GM18507 (cell line): ENCODE measurements around the gene TRIP6.

Experiments
- DNase-seq: peaks from one replicate; pipeline ENCODE4 v3.0.0; 2011; ENCODE audit warnings: low read depth; ENCODE audit not compliant: insufficient read length; ENCODE audit errors: extremely low spot score
- FAIRE-seq: peaks from 2 replicates; lab custom pipeline; 2011; peaks lifted over from hg19 to GRCh38; lab: Jason Lieb, UNC

The TRIP6 gene, protein sequence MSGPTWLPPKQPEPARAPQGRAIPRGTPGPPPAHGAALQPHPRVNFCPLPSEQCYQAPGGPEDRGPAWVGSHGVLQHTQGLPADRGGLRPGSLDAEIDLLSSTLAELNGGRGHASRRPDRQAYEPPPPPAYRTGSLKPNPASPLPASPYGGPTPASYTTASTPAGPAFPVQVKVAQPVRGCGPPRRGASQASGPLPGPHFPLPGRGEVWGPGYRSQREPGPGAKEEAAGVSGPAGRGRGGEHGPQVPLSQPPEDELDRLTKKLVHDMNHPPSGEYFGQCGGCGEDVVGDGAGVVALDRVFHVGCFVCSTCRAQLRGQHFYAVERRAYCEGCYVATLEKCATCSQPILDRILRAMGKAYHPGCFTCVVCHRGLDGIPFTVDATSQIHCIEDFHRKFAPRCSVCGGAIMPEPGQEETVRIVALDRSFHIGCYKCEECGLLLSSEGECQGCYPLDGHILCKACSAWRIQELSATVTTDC

DNA sequence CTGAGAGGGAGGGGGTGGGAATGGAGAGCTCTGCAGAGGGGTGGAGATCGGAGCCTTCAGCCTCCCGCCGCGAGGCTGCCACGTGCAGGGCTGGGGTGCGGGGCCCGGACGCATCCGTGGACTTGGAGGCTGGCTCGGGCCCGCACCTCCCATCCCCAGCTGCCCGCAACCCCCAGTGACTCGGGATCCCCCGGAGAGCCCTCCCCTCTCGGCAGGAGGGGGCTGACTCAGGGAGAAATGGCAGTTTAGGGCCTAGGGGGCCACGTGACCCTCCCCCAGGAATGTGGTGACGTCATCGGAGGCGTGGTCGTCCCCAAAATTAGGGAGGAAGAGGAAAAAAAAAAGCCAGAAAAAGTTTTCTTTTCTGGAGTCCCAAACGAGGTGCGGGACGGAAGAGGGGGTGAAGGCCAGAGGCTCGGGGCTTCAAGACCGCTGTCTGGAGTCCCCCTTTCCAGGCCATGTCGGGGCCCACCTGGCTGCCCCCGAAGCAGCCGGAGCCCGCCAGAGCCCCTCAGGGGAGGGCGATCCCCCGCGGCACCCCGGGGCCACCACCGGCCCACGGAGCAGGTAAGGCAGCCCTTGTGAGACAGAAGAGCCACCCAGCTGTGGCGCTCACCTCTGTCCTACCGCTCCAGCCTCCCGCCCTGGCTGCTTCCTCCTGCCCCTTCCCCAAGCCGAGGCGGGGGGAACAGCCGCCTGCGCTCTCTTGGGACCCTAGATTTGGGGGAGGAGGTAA lies at the start of gene TRIP6:
TRIP6 (plus strand) TSS at position 348 of the 736 bp plus-strand sequence; CDS start at position 459, 111 bp downstream.
- FAIRE-seq (peak; percentile 38), DNase-seq (no peak)

DNA sequence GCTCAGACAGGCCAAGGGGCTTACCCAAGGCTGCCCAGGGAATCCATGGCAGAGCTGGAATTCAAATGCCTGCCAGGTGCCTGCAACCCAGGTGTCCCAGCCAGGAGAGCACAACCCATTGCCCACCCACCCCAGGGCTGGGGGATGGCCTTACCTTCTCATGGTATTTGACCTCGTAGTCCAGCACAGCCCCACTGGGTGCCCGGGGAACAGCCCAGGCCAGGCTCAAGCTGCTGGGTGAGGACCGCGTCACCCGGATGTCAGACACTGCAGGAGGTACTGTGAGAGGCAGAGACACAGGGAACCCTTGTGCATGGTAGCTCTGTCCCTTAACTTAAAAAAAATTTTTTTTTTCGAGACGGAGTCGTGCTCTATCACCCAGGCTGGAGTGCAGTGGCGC lies 48.8 kb upstream of the TRIP6 start:
- DNase-seq (no peak), FAIRE-seq (no peak)

DNA sequence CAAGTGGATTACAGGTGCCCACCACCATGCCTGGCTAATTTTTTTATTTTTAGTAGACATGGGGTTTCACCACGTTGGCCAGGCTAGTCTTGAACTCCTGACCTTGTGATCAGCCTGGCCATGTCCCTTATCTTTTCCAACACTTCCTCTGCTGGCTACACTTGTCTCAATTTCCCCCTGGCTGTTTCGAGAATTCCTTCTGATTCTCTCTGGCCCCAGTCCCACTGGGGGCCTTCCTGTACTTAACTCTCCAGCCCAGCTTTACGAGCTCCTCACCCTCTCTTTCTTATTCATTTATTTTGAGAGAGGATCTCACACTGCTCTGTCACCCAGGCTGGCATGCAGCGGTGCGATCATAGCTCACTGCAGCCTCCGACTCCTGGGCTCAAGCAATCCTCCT lies 48.4 kb upstream of the TRIP6 start:
- DNase-seq (no peak), FAIRE-seq (no peak)

DNA sequence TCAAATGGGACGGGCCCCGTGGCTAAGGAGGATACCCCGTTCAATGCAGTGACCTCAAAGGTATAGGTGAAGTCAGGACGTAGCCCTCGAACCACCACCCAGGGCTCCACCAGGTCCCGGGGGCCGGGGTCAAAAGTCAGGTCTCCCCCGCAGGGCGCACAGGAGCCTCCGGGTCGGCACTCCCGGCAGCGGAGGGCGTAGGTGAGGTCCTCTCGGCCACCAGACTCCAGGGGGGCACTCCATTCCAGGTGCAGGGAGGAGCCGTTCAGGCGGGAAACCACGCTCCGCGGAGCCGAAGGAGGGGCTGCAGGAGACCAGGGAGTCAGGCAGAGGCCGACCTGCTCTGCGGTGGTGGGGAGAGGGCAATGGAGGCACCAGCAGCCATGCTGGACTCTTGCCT lies 47.6 kb upstream of the TRIP6 start:
- DNase-seq: no peak
- no peak for FAIRE-seq

DNA sequence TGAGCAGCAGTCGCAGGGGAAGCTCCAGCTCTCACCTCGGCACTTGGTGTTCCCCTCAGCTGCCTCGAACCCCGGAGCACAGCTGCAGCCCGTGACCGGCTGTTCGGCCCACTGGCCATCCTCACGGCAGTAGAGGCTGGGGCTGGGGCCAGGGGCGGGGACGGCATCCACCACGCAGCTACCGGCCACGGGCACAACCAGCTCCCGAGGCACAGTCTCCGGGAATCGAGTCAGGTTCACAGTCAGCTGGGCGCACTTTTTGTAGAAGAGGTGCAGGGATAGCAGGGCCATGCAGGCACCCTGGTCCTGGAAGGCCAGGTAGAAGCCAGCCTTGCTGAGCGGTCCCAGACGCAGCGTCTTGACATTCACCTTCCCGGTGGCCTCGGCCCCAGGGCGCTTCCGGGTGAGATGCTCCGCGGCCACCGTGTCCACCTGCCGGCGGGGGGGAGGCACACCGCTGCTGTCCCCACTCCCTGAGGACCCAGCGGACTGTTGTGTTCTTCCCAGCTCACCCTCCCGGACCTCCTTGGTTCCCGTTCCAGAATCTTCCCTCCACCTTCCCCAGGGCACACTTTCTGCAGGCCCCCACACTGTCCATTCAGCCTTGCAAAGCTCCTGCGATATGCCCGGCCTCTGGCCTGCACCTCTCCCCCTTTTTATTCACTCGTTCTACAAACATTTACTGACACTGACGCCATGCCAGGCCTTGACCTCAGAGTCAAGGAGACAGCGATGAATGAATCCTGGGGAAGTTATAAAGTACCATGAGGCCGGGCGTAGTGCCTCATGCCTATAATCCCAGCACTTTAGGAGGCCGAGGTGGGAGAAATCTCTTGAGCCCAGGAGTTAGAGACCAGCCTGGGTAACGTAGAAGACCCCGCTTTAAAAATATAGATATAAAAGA lies 44.7 kb upstream of the TRIP6 start:
- DNase-seq (no peak), FAIRE-seq (no peak)

DNA sequence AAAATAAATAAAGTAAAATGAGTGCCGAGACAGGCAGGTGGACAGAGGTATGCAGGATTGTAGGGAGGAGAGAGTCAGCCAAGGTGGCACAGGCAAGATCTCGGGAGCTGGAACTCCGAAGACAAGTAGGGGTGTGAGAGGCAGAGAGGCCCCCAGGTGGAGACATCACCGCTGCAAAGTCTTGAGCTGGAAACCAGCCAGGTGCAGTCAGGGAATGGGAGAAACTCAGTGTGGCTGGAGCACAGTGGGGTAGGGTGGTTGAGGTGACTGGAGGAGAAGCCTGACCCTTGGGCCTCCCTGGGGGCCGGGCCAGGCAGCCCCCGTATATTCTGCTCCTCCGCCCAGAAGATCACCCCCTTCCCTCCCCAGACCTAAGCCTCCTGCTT lies 44.1 kb upstream of the TRIP6 start:
- no peak for DNase-seq
- no peak for FAIRE-seq

DNA sequence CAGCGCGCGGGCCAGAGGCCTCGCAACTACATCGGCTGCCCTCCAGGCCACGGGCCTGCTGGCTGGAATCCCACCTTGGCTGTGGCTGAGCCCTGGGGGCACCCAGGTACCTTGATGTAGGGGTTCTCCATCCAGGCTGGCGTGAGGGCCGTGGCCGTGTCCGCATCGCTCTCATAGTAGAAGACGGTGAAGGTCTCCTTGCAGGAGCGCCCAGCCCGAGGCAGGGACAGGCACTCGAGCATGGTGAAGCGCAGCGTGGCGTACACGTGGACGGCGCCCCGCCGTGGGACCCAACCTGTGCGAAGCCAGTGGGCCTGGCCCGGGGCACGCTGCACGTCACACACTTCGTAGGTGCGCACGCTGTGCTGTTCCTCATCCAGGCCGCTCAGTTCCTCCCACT lies 43.7 kb upstream of the TRIP6 start:
- DNase-seq: no peak
- FAIRE-seq: no peak

DNA sequence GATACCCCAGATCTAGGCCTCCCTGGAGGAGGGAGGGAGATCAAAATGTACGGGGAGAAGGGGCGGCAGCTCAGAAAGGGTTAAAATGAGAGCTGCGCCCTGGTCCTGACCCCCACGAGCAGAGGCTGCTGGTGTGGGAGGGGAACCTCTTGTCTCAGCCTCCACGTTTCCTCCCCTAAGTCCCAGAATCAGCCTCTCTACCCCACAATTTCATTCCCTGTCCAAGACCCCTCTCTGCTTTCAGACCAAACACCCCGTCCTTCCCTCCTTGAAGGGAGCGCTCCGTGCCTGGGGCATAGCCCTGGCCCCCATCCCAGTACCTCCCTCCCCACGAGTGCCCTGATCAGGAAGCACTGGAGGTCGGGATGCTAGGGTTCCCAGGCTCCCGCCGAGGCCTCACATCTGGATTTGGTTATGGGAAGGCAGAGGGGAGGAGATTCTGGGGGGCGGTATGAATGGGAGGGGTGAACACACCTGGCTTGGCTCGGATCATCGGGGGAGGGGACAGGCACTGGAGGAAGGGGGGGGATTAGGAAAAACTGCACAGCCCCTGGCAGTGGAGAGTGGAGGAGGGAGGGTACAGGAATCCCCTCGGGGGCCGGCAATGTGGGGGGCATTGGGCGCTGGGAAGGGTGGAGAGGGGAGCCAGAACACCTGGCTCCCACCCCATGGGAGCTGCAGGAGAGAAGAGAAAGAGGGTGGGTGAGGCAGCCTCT lies 42.5 kb upstream of the TRIP6 start:
- FAIRE-seq (no peak), DNase-seq (no peak)

DNA sequence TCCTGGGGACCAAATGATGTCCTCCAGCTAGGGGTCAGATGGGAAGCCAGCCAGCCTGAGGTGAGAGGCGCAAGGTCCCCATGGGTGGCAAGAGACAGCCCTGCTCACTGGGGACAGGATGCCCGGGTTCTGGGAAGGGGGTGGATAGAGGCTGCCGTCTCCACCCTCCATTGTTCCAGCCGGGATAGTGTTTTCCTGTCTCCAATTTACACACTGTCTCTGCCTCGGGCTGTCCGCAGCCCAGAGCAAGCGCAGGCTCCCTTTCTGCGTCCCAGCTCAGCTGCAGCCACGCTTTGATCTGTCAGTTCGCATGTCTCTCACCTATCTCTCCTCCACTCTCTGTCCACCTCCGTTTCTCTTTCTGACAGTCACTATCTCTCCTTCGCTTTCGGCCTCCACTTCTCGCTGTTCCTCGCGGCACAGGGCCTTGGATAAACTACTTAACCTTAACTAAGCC lies 41.9 kb upstream of the TRIP6 start:
- no peak for DNase-seq
- FAIRE-seq: no peak

DNA sequence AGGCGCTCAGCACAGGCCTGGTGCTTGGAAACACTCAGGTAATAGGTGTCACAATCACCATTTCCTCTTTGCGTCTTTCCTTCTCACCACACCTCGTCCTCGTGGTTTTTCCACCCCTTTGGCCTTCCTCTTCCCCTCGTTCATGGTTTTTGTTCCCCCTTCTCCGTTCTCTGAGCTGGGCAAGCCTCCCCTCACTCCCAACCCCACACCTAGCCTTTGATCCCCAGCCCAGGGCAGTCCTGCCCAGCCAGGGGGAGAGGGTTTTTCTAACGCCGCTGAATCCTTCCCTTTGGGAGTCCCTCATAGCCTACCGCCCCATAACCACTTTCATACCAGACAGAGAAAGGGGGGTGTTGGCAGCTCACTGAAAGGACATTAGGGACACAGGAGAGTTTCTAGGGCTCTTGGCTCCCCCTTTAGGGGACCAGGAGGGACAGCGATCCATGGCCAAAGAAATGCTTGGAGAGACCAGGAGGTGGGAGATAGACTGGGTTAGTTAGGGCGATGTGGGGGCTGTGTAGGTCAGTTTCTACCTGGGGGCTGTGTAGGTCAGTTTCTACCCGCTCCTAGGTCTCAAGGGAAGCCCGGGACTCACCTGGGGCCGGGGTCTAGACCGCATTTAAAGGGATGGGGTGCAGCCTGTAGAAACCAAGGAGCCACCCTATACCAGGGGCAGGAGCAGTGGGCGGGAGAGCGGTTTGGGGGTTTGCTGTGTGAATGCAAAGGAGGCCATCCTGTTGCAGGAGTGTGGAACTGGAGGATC lies 41.3 kb upstream of the TRIP6 start:
- no peak for DNase-seq
- FAIRE-seq: no peak

DNA sequence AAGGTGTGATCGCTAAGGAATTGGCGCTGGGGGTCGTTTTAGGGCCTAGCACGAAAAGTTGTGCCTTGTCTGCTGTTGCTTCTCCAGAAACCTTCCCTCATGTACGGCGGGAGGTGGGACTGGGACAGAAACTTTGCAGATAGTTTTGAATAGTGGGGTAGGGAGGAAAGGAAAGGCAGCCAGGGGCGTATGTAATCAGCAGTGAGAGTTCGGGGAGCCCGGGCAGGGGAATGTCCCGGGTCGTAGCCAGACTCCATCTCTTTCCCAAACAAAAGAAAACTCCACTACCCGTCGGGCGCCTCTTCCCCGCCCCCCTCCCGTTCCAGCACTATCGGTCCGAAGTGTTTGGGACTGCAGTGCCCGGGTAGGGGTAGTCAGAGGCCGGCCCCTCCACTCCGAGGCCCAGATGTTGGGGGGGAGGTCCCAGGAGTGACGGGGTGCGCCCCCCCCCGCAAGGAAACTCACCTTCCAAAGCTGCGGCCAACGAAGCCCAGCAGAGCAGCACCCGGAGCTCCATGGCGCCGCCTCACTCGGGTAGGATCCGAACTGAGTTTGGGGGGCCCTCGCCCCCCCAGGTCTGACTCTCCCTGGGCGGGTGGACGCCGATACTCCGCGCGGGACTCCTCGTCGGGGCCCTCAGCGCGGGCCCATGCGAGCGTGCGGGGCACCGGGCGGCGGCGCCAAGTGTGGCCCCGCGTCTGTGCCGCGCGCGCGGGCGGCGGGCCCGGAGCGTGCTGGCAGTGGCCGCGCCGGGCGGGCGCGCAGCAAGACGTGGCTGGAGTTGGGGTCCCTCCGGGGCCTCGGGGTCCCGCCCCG lies 40.5 kb upstream of the TRIP6 start:
- DNase-seq: no peak
- no peak for FAIRE-seq

DNA sequence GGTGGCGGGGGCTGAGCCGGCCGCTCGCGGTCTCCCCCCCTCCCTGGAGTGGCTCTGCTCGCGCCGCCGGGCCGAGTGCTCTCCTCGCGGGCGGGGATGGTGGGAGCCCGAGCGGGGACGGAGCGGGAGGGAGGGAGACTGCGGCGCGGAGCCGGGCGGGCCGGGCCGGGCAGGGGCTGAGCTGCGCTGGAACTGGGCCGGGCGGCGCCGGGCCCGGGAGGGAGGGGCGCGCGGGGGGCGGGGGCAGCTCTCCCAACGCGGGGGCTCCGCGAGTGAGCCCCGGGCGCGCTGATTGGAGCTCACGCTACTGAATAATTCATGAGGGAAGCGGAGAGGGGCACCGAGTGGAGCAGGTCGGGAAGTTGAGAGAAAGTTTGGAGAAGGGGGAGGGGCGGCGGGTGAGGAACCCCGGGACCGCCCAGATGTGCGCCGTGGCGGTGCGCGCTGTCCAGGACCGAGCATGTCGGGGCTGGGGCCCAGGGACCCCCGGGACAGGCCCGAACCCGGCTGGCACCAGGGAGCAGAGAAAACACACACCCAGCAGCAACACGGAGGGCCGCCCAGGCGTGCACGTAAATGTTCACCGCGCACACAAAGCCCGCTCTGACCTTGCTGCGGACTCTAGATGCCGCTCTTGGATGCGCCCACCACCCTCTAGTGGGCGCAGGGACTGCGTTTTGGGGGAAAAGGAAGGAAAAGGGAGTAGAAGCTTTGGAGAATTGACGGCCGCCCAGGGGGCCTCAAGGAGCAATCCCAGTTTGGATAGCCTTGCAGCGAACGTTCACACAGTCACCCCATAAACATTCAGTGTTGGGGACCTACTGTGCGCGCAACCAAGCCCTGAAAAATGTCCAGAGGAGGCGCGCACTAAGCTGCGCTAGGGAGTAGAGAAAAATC lies 39.6 kb upstream of the TRIP6 start, which contains the start of gene EPHB4:
EPHB4 (minus strand) TSS at position 194 of the 897 bp plus-strand sequence. CDS start 493 bp downstream, outside the sequence.
- FAIRE-seq (no peak), DNase-seq (no peak)

DNA sequence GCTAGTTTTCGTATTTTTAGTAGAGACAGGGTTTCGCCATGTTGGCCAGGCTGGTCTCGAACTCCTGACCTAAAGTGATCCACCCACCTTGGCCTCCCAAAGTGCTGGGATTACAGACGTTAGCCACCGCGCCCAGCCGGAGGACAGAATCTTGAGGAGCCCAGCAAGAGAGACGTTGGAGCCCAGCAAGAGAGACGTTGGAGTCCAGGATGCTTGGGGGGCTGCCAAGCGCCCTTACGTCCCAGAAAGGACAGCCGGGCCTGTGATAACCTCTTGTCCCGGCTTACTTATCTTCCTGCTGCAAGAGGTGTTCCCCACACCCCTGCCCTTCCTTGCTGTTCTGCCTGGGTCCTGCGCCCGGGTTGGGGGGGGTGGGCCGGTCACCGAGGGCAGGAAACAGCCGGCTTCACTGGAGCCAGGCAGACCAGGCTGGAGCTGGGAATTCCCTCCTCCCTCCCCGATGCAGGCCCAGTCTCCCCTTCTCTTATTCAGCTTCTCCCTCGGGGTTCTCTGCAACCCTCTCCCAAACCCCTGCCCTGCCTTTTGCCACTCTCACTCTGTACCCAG lies 38.0 kb upstream of the TRIP6 start:
- FAIRE-seq (no peak), DNase-seq (no peak)

DNA sequence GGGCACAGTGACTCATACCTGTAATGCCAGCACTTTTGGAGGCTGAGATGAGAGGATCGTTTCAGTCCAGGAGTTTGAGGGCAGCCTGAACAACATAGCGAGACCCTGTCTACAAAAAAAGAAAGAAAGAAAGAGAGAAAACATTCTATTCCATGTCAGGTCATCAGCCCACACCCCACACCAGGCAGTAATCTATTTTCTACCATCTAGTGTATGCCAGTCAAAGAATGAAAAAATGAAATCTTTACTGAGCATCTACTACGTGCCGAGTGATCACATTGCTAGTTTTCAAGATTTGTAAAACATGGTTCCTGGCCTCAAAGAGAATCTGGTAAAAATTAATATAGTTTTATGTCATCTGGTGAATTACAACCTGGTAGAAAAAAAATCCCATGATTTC lies 36.8 kb upstream of the TRIP6 start:
- DNase-seq: no peak
- FAIRE-seq: no peak

DNA sequence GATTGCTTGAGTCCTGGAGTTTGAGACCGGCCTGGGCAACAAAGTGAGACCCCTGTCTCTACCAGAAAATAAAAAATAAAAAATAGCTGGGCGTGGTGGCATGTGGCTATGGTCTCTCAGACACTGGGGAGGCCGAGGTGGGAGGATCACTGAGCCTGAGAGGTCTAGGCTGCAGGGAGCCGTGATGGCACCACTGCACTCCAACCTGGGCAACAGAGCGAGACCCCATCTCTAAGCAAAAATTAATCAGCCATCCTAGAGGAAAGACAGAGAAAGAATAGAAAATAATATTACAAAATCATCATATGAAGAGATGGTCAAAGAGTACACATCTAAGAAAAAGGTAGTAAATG lies 34.9 kb upstream of the TRIP6 start:
- DNase-seq (no peak), FAIRE-seq (no peak)
